ENCODE measurements around the gene SLC4A5. TPM values are rescaled to one million over a fixed set of nuclear protein-coding genes. Genes with fewer than 3 reads are reported as not detected.
"Not testable (repeated sequence)": the region's sequence is repeated elsewhere in the genome, so short reads cannot be mapped to it uniquely, and the experiment has no call there.

The SLC4A5 gene
- total RNA-seq, 1 donor from 2014 or later, result 0.93 TPM

DNA sequence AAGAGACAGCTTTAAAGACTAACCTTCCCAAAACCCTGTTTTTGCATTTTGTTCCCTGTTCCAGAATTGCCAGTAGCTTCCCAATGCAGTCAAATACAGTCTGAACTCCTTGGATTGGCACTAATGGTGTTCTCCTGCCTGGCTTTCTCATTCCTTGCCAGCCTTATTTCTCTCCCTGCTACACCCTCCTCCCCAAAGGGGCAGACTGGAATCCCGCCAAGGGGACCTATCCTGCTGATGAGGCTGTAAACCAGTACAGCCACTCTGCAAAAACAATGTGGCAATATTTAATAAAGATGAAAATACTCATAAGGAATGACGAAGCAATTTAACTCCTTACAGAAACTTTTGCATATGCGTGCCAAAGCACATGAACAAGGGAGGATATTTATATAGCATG, 4.5 kb upstream of the SLC4A5 start:
- Mint-ChIP-seq H3K27ac (no peak overlapping the region), H3K4me3 (no peak overlapping the region), H3K27me3 (no peaks in the 10 kb centered on the region), H3K9me3 (no peaks in the 10 kb centered on the region), H3K4me1 (no peaks in the 10 kb centered on the region), H3K36me3 (ENCODE audit: low read depth) (peaks cover 1% of the 10 kb centered on the region)
- intact Hi-C loops (cut with micrococcal nuclease), result no loop called here
- DNase-seq, result no peak

- H3K9me3 Mint-ChIP-seq, result no peaks in the 10 kb centered on the region
- no peak overlapping the region for H3K27ac Mint-ChIP-seq
- no peak overlapping the region for H3K4me3 Mint-ChIP-seq
- peaks cover 1% of the 10 kb centered on the region for H3K36me3 Mint-ChIP-seq (ENCODE audit: low read depth)
- intact Hi-C loops (cut with micrococcal nuclease), result no loop called here
- no peaks in the 10 kb centered on the region for H3K27me3 Mint-ChIP-seq
- DNase-seq, result no peak
- no peaks in the 10 kb centered on the region for H3K4me1 Mint-ChIP-seq
These were observed 4.1 kb upstream of the SLC4A5 start for GRCh38 chr2:74347303-74347702.

GRCh38 chr2:74345272-74345943, 2.2 kb upstream of the SLC4A5 start:
- H3K27ac Mint-ChIP-seq, result no peak overlapping the region
- no peaks in the 10 kb centered on the region for H3K27me3 Mint-ChIP-seq
- DNase-seq, result no peak
- H3K4me3 Mint-ChIP-seq, result no peak overlapping the region
- H3K4me1 Mint-ChIP-seq, result no peaks in the 10 kb centered on the region
- intact Hi-C loops (cut with micrococcal nuclease), result no loop called here
- peaks cover 1% of the 10 kb centered on the region for H3K36me3 Mint-ChIP-seq (ENCODE audit: low read depth)
- no peaks in the 10 kb centered on the region for H3K9me3 Mint-ChIP-seq

DNA sequence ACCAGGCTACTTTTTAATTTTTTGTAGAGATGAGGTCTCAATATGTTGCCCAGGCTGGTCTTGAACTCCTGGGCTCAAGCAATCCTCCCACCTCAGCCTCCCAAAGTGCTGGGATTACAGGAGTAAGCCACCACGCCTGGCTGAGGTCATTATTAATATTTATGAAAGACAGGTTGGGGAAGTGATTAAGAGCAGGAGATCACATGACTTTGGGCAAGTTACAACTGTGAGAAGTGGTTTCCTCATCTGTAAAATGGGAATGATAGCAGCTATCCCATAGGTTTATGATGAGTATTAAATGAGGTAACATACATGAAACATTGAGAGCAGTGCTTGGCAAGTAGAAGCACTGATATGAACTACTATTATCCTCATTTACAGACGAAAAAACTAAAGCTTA, 7.0 kb downstream of the SLC4A5 start:
- not testable (repeated sequence) for H3K4me3 Mint-ChIP-seq; H3K27ac Mint-ChIP-seq; H3K36me3 Mint-ChIP-seq (ENCODE audit: low read depth); DNase-seq; H3K27me3 Mint-ChIP-seq; H3K9me3 Mint-ChIP-seq; H3K4me1 Mint-ChIP-seq
- intact Hi-C loops (cut with micrococcal nuclease), result loop anchor here (5.0 kb wide), 1 partner anchor 56 kb away; no protein-coding TSS in a partner anchor

- peak; percentile 93 for DNase-seq
- Mint-ChIP-seq H3K4me3 (no peak overlapping the region), H3K4me1 (no peaks in the 10 kb centered on the region), H3K36me3 (ENCODE audit: low read depth) (no peaks in the 10 kb centered on the region), H3K27ac (no peak overlapping the region), H3K9me3 (no peaks in the 10 kb centered on the region), H3K27me3 (no peaks in the 10 kb centered on the region)
- intact Hi-C loops (cut with micrococcal nuclease), result loop anchor here (1.0 to 5.0 kb wide), 3 partner anchors 57 to 85 kb away; no protein-coding TSS in a partner anchor
These were observed 8.3 kb downstream of the SLC4A5 start for GRCh38 chr2:74334931-74335333.

DNA sequence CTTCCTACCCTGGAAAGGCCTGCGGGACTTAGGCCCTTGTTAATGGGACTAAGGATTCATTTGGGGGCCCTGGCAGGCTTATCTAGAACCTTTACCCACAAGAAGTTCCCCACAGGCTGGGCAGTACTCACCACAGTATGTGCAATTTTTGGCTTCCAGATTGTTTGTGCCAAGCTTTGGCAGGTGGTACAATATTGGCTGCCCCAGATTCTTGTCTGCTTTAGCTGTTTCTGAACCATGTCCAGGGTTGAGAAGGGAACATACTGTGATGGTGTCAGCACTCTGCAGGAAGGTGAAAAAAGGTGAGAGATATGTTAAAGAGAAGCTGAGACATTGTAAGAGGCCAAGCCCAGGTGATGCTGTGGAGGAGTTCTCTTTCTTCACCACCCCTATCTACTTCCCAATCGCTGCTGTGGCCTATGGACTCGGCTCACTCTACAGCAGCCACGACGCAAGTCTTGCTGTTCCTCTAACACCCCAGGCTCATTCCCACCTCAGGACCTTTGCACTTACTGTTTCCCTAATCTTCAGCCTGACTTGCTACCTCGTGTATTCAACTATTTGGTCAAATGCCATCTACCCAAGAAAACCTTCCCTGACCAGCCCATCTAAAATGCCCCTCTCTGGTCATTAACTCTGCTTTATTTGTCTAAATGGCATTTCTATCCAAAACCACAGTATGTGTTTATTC, 9.2 kb downstream of the SLC4A5 start:
- no peaks in the 10 kb centered on the region for H3K27me3 Mint-ChIP-seq
- no peaks in the 10 kb centered on the region for H3K36me3 Mint-ChIP-seq (ENCODE audit: low read depth)
- intact Hi-C loops (cut with micrococcal nuclease), result no loop called here
- no peak overlapping the region for H3K4me3 Mint-ChIP-seq
- H3K9me3 Mint-ChIP-seq, result no peaks in the 10 kb centered on the region
- no peaks in the 10 kb centered on the region for H3K4me1 Mint-ChIP-seq
- H3K27ac Mint-ChIP-seq, result no peak overlapping the region
- no peak for DNase-seq

DNA sequence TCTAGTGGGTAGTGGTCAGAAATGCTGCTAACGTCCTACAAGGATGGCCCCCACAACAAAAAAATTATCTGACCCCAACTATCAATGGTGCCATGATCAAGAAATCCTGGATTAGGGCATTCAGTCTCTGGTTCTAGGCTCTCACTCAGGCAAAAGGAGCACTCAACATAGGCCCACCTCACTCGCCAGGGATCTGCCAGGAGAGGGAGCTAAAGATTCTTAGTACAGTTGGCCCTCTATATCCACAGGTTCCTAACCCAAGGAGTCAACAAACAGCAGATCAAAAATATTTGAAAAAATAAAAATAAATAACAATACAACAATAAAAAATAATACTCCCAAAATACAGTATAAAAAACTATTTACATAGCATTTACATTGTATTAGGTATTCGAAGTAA, 10.0 kb downstream of the SLC4A5 start:
- Mint-ChIP-seq H3K27ac (no peak overlapping the region), H3K4me1 (no peaks in the 10 kb centered on the region), H3K9me3 (no peaks in the 10 kb centered on the region), H3K27me3 (no peaks in the 10 kb centered on the region), H3K36me3 (ENCODE audit: low read depth) (no peaks in the 10 kb centered on the region), H3K4me3 (no peak overlapping the region)
- DNase-seq, result peak; percentile 70
- intact Hi-C loops (cut with micrococcal nuclease), result no loop called here

DNA sequence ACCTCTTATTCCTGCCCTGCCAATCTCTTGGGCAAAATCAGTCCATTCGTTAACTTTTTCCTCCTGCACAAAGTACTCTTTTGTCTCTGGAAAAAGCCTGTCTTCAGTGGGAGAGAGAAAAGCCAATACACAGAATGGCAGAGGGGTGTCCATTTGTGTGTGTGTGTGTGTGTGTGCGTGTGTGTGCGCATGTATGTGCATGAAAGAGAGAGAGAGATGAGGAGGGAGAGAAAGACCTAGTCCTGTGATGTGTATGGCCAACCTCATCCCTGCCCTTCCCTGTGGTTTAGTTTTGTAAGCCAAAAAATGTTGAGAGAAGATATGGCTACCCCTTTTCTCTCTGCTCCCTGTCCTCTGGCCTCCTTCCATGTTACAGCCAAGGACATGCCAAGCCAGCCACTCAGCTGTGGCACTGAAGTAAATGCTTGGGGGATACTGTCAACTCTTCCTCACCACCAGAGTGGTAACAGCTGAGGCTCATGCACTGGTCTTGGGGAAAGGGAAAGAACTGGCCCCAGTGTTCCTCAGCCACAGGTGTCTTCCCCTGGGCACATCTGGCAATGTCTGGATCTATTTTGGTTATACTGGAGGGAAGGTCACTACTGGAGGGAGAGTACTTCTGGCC, 10.6 kb downstream of the SLC4A5 start:
- Mint-ChIP-seq H3K9me3 (no peaks in the 10 kb centered on the region), H3K27ac (no peak overlapping the region), H3K36me3 (ENCODE audit: low read depth) (no peaks in the 10 kb centered on the region), H3K27me3 (no peaks in the 10 kb centered on the region), H3K4me1 (no peaks in the 10 kb centered on the region), H3K4me3 (no peak overlapping the region)
- intact Hi-C loops (cut with micrococcal nuclease), result no loop called here
- no peak for DNase-seq

GRCh38 chr2:74328573-74328972, 14.6 kb downstream of the SLC4A5 start:
- DNase-seq, result no peak
- no peak overlapping the region for H3K27ac Mint-ChIP-seq
- no peak overlapping the region for H3K4me3 Mint-ChIP-seq
- H3K4me1 Mint-ChIP-seq, result no peaks in the 10 kb centered on the region
- intact Hi-C loops (cut with micrococcal nuclease), result no loop called here
- H3K27me3 Mint-ChIP-seq, result peaks cover under 1% of the 10 kb centered on the region
- no peaks in the 10 kb centered on the region for H3K9me3 Mint-ChIP-seq
- H3K36me3 Mint-ChIP-seq (ENCODE audit: low read depth), result no peaks in the 10 kb centered on the region

- no peak for DNase-seq
- Mint-ChIP-seq H3K9me3 (no peaks in the 10 kb centered on the region), H3K36me3 (ENCODE audit: low read depth) (no peaks in the 10 kb centered on the region), H3K27me3 (peaks cover 3% of the 10 kb centered on the region), H3K27ac (no peak overlapping the region), H3K4me1 (no peaks in the 10 kb centered on the region), H3K4me3 (no peak overlapping the region)
- intact Hi-C loops (cut with micrococcal nuclease), result no loop called here
These were observed 15.1 kb downstream of the SLC4A5 start for GRCh38 chr2:74328074-74328473.

- intact Hi-C loops (cut with micrococcal nuclease), result no loop called here
- Mint-ChIP-seq H3K27ac (no peak overlapping the region), H3K9me3 (no peaks in the 10 kb centered on the region), H3K4me1 (no peaks in the 10 kb centered on the region), H3K27me3 (peaks cover 4% of the 10 kb centered on the region), H3K36me3 (ENCODE audit: low read depth) (no peaks in the 10 kb centered on the region), H3K4me3 (no peak overlapping the region)
- no peak for DNase-seq
These were observed 15.6 kb downstream of the SLC4A5 start for GRCh38 chr2:74327627-74328026.

DNA sequence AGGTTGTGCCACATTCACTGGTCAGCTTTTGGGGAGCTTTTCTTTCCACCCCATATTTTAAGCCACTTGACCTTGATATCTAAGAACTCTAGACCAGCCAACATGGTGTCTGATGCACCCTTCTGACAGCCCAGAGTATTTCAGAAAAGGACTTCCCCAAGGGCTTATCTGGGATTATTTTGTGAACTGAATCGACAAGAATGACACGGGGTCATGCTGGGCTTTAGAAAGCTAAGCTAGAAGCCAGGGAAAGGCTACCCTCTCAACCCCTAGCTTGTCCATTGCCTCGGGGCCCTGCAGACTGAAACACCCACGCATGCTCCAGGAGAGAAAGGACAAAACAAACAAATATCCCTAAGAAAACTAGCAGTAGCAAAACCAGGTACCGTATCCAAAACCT, 16.0 kb downstream of the SLC4A5 start:
- intact Hi-C loops (cut with micrococcal nuclease), result no loop called here
- Mint-ChIP-seq H3K4me3 (no peak overlapping the region), H3K27me3 (peaks cover 5% of the 10 kb centered on the region), H3K27ac (no peak overlapping the region), H3K4me1 (no peaks in the 10 kb centered on the region), H3K9me3 (no peaks in the 10 kb centered on the region), H3K36me3 (ENCODE audit: low read depth) (no peaks in the 10 kb centered on the region)
- no peak for DNase-seq

DNA sequence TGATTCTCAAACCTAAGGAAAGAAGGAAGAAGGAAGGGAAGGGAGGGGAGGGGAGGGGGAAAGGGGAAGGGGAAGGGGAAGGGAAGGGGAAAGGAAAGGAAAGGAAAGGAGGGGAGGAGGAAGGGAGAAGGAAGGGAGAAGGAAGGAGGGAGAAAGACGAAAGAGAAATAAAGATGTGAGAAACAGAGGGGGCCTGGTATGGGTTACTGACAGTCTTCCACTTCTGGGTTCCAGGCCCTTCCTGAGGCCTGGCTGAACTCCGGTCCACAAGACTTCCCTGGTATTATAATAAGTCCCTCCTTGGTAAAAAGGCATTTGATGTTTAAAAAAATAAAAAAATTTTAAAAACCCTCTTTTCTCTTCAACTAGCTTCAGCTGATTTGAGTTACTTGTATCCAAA, 17.4 kb downstream of the SLC4A5 start:
- peaks cover 5% of the 10 kb centered on the region for H3K27me3 Mint-ChIP-seq
- H3K4me3 Mint-ChIP-seq, result no peak overlapping the region
- no peaks in the 10 kb centered on the region for H3K9me3 Mint-ChIP-seq
- no peaks in the 10 kb centered on the region for H3K4me1 Mint-ChIP-seq
- no peaks in the 10 kb centered on the region for H3K36me3 Mint-ChIP-seq (ENCODE audit: low read depth)
- intact Hi-C loops (cut with micrococcal nuclease), result no loop called here
- no peak overlapping the region for H3K27ac Mint-ChIP-seq
- DNase-seq, result no peak

DNA sequence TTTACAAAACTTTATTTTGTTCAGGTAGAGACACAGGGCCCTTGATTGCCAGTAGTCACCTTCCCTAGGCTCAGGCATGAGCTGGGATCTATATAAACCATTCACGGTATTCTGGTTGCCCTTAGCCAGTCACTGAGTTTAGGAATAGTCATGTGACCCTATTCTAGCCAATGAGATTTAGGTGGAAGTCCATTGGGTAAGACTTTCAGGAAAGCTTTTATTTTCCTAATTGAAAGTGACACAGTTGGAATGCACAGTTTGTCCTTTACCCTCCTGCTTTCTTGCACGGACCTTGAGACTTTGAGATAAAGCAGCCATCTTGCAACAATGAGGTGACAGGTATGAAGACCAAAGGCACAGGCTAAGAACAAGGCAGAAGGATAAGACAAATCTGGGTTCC, 21.5 kb downstream of the SLC4A5 start:
- no peaks in the 10 kb centered on the region for H3K4me1 Mint-ChIP-seq
- no peak for DNase-seq

More for the DNA sequence above, 21.5 kb downstream of the SLC4A5 start:
- Mint-ChIP-seq H3K27ac (no peak overlapping the region), H3K9me3 (no peaks in the 10 kb centered on the region), H3K27me3 (peaks cover 8% of the 10 kb centered on the region), H3K4me3 (no peak overlapping the region), H3K36me3 (ENCODE audit: low read depth) (no peaks in the 10 kb centered on the region)
- intact Hi-C loops (cut with micrococcal nuclease), result no loop called here

All from activated CD4-positive, alpha-beta T cell treated with anti-CD3 and anti-CD28 coated beads, Interleukin-2, amount 10 ng/mL, durations not matched to agents 24 days and 14 days (primary cell).